SU-DHL-6 (cell line): ENCODE data around the gene GOLGA3.

Experiments used
- H2AFZ ChIP-seq: fragments of 200-600 bp; sonication (generic); 2 replicates; pipeline ENCODE4 v1.6.1; 2014; ENCODE audit warnings: low read depth, mild to moderate bottlenecking, moderate library complexity, mixed read lengths, antibody characterized with exemption, low read length; ENCODE audit not compliant: severe bottlenecking
- H3F3A ChIP-seq: fragments of 200-600 bp; shearing (Covaris generic); 2 replicates; pipeline ENCODE4 v1.6.0; 2016; ENCODE audit warnings: antibody characterized with exemption, mild to moderate bottlenecking; ENCODE audit not compliant: insufficient read depth
- H3K27ac ChIP-seq: fragments of 200-600 bp; sonication (generic); 2 replicates; pipeline ENCODE4 v1.5.1; 2016; ENCODE audit warnings: low read depth, mild to moderate bottlenecking, low read length, moderate library complexity, mixed read lengths
- H3K27me3 ChIP-seq: fragments of 200-600 bp; sonication (generic), shearing (Covaris generic); 2 replicates; pipeline ENCODE4 v1.6.0; 2014; ENCODE audit warnings: mild to moderate bottlenecking, low read length
- H3K36me3 ChIP-seq: fragments of 200-600 bp; sonication (generic); 2 replicates; pipeline ENCODE4 v1.6.1; 2014; ENCODE audit warnings: mild to moderate bottlenecking, low read length, mixed read lengths
- H3K4me2 ChIP-seq: fragments of 300-600, 200-600 bp; shearing (Covaris generic), sonication (generic); 2 replicates; pipeline ENCODE4 v1.6.0; 2014; ENCODE audit warnings: low read length, low read depth, mild to moderate bottlenecking; ENCODE audit not compliant: poor library complexity, severe bottlenecking
- H3K4me3 ChIP-seq: fragments of 200-600 bp; sonication (generic); 2 replicates; pipeline ENCODE4 v1.5.1; 2014; ENCODE audit warnings: antibody characterized with exemption, low read length, mild to moderate bottlenecking, mixed read lengths; ENCODE audit not compliant: insufficient read depth, poor library complexity, severe bottlenecking
- H3K79me2 ChIP-seq: fragments of 200-600 bp; sonication (generic); 2 replicates; pipeline ENCODE4 v1.6.1; 2014; ENCODE audit warnings: mild to moderate bottlenecking, low read length, moderate library complexity; ENCODE audit not compliant: insufficient read depth
- H3K9ac ChIP-seq: fragments of 200-600 bp; sonication (generic); 2 replicates; pipeline ENCODE4 v1.7.0; 2014; ENCODE audit warnings: mild to moderate bottlenecking, low read length
- H3K9me2 ChIP-seq: fragments of 200-600 bp; sonication (generic); replicated peaks from 2 replicates; pipeline ENCODE4 v1.6.1; 2014; ENCODE audit warnings: low read length; ENCODE audit not compliant: insufficient read depth
- H3K9me3 ChIP-seq: fragments of 200-600 bp; sonication (generic); 2 replicates; pipeline ENCODE4 v1.6.1; 2014; ENCODE audit warnings: low read length, mixed read lengths; ENCODE audit not compliant: insufficient read depth
- H4K20me1 ChIP-seq: fragments of 200-600 bp; sonication (generic); 2 replicates; pipeline ENCODE4 v1.6.1; 2014; ENCODE audit warnings: low read depth, mild to moderate bottlenecking, antibody characterized with exemption, low read length, moderate library complexity, mixed read lengths
- CTCF ChIP-seq: fragments of 200-600 bp; sonication (generic); IDR thresholded peaks from one replicate; pipeline ENCODE4 v1.5.1; 2017; ENCODE audit warnings: antibody characterized with exemption, mild to moderate bottlenecking, low read length, moderate library complexity; ENCODE audit not compliant: insufficient read depth, poor library complexity, severe bottlenecking
- EZH2phosphoT487 ChIP-seq: fragments of 200-600 bp; sonication (generic), shearing (Covaris generic); conservative IDR thresholded peaks from 2 replicates; pipeline ENCODE4 v1.6.1; 2018; ENCODE audit warnings: mild to moderate bottlenecking, antibody characterized with exemption, low read length, moderate library complexity, mixed read lengths

GOLGA3 gene

GRCh38 chr12:132730353-132730752 is 98.3 kb downstream of the GOLGA3 start:
- TF ChIP-seq EZH2phosphoT487 (no peak), CTCF (no peak)
- H3K9me2 ChIP-seq: no peaks in the 10 kb centered on the region

GRCh38 chr12:132729541-132730320 is 98.9 kb downstream of the GOLGA3 start:
- H3K9me2 ChIP-seq: no peaks in the 10 kb centered on the region
- peaks cover 40% of the 10 kb centered on the region for H3K36me3 ChIP-seq
- H3K27me3 ChIP-seq: no peaks in the 10 kb centered on the region
- H3K9ac ChIP-seq: no peak overlapping the region
- H3F3A ChIP-seq: peaks cover 17% of the 10 kb centered on the region
- H3K4me3 ChIP-seq: no peak overlapping the region
- no peaks in the 10 kb centered on the region for H3K9me3 ChIP-seq
- no peaks in the 10 kb centered on the region for H3K79me2 ChIP-seq
- H4K20me1 ChIP-seq: peaks cover 3% of the 10 kb centered on the region; the same call in 1 of the 2 replicates
- H3K4me2 ChIP-seq: no peak overlapping the region
- no peak for TF ChIP-seq EZH2phosphoT487
- TF ChIP-seq CTCF: no peak
- no peak overlapping the region for H2AFZ ChIP-seq
- H3K27ac ChIP-seq: no peak overlapping the region

More at GRCh38 chr12:132730353-132730752, 98.3 kb downstream of the GOLGA3 start:
- no peak overlapping the region for H3K27ac ChIP-seq
- no peaks in the 10 kb centered on the region for H3K79me2 ChIP-seq
- H3K4me2 ChIP-seq: no peak overlapping the region
- no peaks in the 10 kb centered on the region for H3K9me3 ChIP-seq
- H2AFZ ChIP-seq: no peak overlapping the region
- H3K9ac ChIP-seq: no peak overlapping the region
- H4K20me1 ChIP-seq: peaks cover 2% of the 10 kb centered on the region; the same call in 1 of the 2 replicates
- no peaks in the 10 kb centered on the region for H3K27me3 ChIP-seq
- peaks cover 42% of the 10 kb centered on the region for H3K36me3 ChIP-seq
- peaks cover 16% of the 10 kb centered on the region for H3F3A ChIP-seq
- H3K4me3 ChIP-seq: no peak overlapping the region

GRCh38 chr12:132728502-132728901 is 100.2 kb downstream of the GOLGA3 start:
- Histone ChIP-seq H3K9me3 (no peaks in the 10 kb centered on the region), H3K4me2 (no peak overlapping the region), H3K27ac (no peak overlapping the region), H3K9ac (no peak overlapping the region), H2AFZ (no peak overlapping the region), H3K9me2 (no peaks in the 10 kb centered on the region), H3K36me3 (peaks cover 31% of the 10 kb centered on the region), H3K79me2 (no peaks in the 10 kb centered on the region), H3F3A (peaks cover 24% of the 10 kb centered on the region), H3K4me3 (no peak overlapping the region), H4K20me1 (peaks cover 3% of the 10 kb centered on the region; the same call in 1 of the 2 replicates), H3K27me3 (no peaks in the 10 kb centered on the region)
- TF ChIP-seq CTCF: no peak
- TF ChIP-seq EZH2phosphoT487: no peak
